ENCODE measurements around the gene SH3PXD2B. TPM values are rescaled to one million over a fixed set of nuclear protein-coding genes. Genes with fewer than 3 reads are reported as not detected.
"Not testable (repeated sequence)": the region's sequence is repeated elsewhere in the genome, so short reads cannot be mapped to it uniquely, and the experiment has no call there.

Gene SH3PXD2B
- total RNA-seq, 1 experiment from 2014 or later = 15.2 TPM

GRCh38 chr5:172336676-172337285, 117.5 kb downstream of the SH3PXD2B start:
- H3K27me3 ChIP-seq = no peaks in the 10 kb centered on the region
- H3K36me3 ChIP-seq = peaks cover 55% of the 10 kb centered on the region
- no peak overlapping the region for H3K4me3 ChIP-seq
- no peak for DNase-seq
- H3K9me3 ChIP-seq = no peaks in the 10 kb centered on the region

GRCh38 chr5:172336264-172336663, 118.1 kb downstream of the SH3PXD2B start:
- H3K27me3 ChIP-seq = no peaks in the 10 kb centered on the region
- no peaks in the 10 kb centered on the region for H3K9me3 ChIP-seq
- peaks cover 50% of the 10 kb centered on the region for H3K36me3 ChIP-seq
- no peak for DNase-seq
- no peak overlapping the region for H3K4me3 ChIP-seq

GRCh38 chr5:172335721-172336120, 118.6 kb downstream of the SH3PXD2B start:
- Histone ChIP-seq H3K9me3 (no peaks in the 10 kb centered on the region), H3K4me3 (no peak overlapping the region), H3K36me3 (peaks cover 45% of the 10 kb centered on the region), H3K27me3 (no peaks in the 10 kb centered on the region)
- DNase-seq = no peak

GRCh38 chr5:172334641-172335040, 119.7 kb downstream of the SH3PXD2B start:
- no peaks in the 10 kb centered on the region for H3K9me3 ChIP-seq

GRCh38 chr5:172334196-172334595, 120.1 kb downstream of the SH3PXD2B start:
- peaks cover 30% of the 10 kb centered on the region for H3K36me3 ChIP-seq
- H3K27me3 ChIP-seq = no peaks in the 10 kb centered on the region
- H3K9me3 ChIP-seq = no peaks in the 10 kb centered on the region
- H3K4me3 ChIP-seq = no peak overlapping the region
- peak; percentile 22 for DNase-seq

More at GRCh38 chr5:172334641-172335040, 119.7 kb downstream of the SH3PXD2B start:
- DNase-seq = no peak
- Histone ChIP-seq H3K36me3 (peaks cover 34% of the 10 kb centered on the region), H3K4me3 (no peak overlapping the region), H3K27me3 (no peaks in the 10 kb centered on the region)

GRCh38 chr5:172326901-172327300, 127.4 kb downstream of the SH3PXD2B start:
- DNase-seq = not testable (repeated sequence)

GRCh38 chr5:172325452-172325851, 128.9 kb downstream of the SH3PXD2B start:
- no peaks in the 10 kb centered on the region for H3K36me3 ChIP-seq
- H3K27me3 ChIP-seq = no peaks in the 10 kb centered on the region
- H3K4me3 ChIP-seq = no peak overlapping the region
- no peaks in the 10 kb centered on the region for H3K9me3 ChIP-seq
- no peak for DNase-seq

More at GRCh38 chr5:172326901-172327300, 127.4 kb downstream of the SH3PXD2B start:
- H3K9me3 ChIP-seq, H3K4me3 ChIP-seq, H3K27me3 ChIP-seq, H3K36me3 ChIP-seq: not testable (repeated sequence)

GRCh38 chr5:172322028-172322965, 132.0 kb downstream of the SH3PXD2B start:
- Histone ChIP-seq H3K9me3 (no peaks in the 10 kb centered on the region), H3K4me3 (no peak overlapping the region), H3K36me3 (no peaks in the 10 kb centered on the region), H3K27me3 (no peaks in the 10 kb centered on the region)
- no peak for DNase-seq

GRCh38 chr5:172321593-172321992, 132.7 kb downstream of the SH3PXD2B start:
- no peak for DNase-seq
- Histone ChIP-seq H3K4me3 (no peak overlapping the region), H3K27me3 (no peaks in the 10 kb centered on the region), H3K36me3 (no peaks in the 10 kb centered on the region), H3K9me3 (no peaks in the 10 kb centered on the region)

GRCh38 chr5:172319708-172320441, 134.4 kb downstream of the SH3PXD2B start:
- Histone ChIP-seq H3K9me3 (no peaks in the 10 kb centered on the region), H3K4me3 (no peak overlapping the region)
- DNase-seq = peak; percentile 64

GRCh38 chr5:172315587-172316493, 138.5 kb downstream of the SH3PXD2B start:
- Histone ChIP-seq H3K4me3 (no peak overlapping the region), H3K36me3 (no peaks in the 10 kb centered on the region), H3K9me3 (no peaks in the 10 kb centered on the region), H3K27me3 (no peaks in the 10 kb centered on the region)
- DNase-seq = no peak

More at GRCh38 chr5:172319708-172320441, 134.4 kb downstream of the SH3PXD2B start:
- no peaks in the 10 kb centered on the region for H3K27me3 ChIP-seq
- H3K36me3 ChIP-seq = no peaks in the 10 kb centered on the region

- DNase-seq = no peak
- no peak overlapping the region for H3K4me3 ChIP-seq
- H3K36me3 ChIP-seq = no peaks in the 10 kb centered on the region
- peaks cover 2% of the 10 kb centered on the region; the same call in 1 of the 2 replicates for H3K27me3 ChIP-seq
- H3K9me3 ChIP-seq = no peaks in the 10 kb centered on the region
Measured at GRCh38 chr5:172313915-172314314, 140.4 kb downstream of the SH3PXD2B start.

GRCh38 chr5:172312286-172312685, 142.0 kb downstream of the SH3PXD2B start:
- H3K27me3 ChIP-seq = peaks cover 2% of the 10 kb centered on the region; the same call in 1 of the 2 replicates
- no peak overlapping the region for H3K4me3 ChIP-seq
- H3K36me3 ChIP-seq = no peaks in the 10 kb centered on the region
- peak; percentile 44 for DNase-seq
- no peaks in the 10 kb centered on the region for H3K9me3 ChIP-seq

- no peak for DNase-seq
- Histone ChIP-seq H3K4me3 (no peak overlapping the region), H3K36me3 (no peaks in the 10 kb centered on the region), H3K27me3 (peaks cover 2% of the 10 kb centered on the region; the same call in 1 of the 2 replicates), H3K9me3 (no peaks in the 10 kb centered on the region)
Measured at GRCh38 chr5:172311605-172312004, 142.7 kb downstream of the SH3PXD2B start.

GRCh38 chr5:172311026-172311425, 143.3 kb downstream of the SH3PXD2B start:
- no peak for DNase-seq
- Histone ChIP-seq H3K9me3 (no peaks in the 10 kb centered on the region), H3K27me3 (peaks cover 2% of the 10 kb centered on the region; the same call in 1 of the 2 replicates)

GRCh38 chr5:172305380-172305779, 148.9 kb downstream of the SH3PXD2B start:
- Histone ChIP-seq H3K4me3 (no peak overlapping the region), H3K27me3 (peaks cover 2% of the 10 kb centered on the region; the same call in 1 of the 2 replicates), H3K9me3 (0 out of 2 replicates have a peak, but pooled peaks cover 6% of the 10 kb centered on the region), H3K36me3 (no peaks in the 10 kb centered on the region)
- DNase-seq = no peak

More at GRCh38 chr5:172311026-172311425, 143.3 kb downstream of the SH3PXD2B start:
- Histone ChIP-seq H3K36me3 (no peaks in the 10 kb centered on the region), H3K4me3 (no peak overlapping the region)
